ENCODE results near the gene CFAP221. TPM values are rescaled to one million over a fixed set of nuclear protein-coding genes. Genes with fewer than 3 reads are reported as not detected.

Gene CFAP221
- polyA plus RNA-seq, 4 donors: 22.7 to 30.6 (median 28.4) TPM

GRCh38 chr2:119536211-119536610, 8.0 kb upstream of the CFAP221 start:
- no peak for DNase-seq (ENCODE audit: low read depth in 4 of 4, low spot score in 3 of 4)

- DNase-seq (ENCODE audit: low read depth in 4 of 4, low spot score in 3 of 4): no peak
Measured at GRCh38 chr2:119536707-119537106, 7.5 kb upstream of the CFAP221 start.

GRCh38 chr2:119537792-119538191, 6.5 kb upstream of the CFAP221 start:
- DNase-seq (ENCODE audit: low read depth in 4 of 4, low spot score in 3 of 4): no peak

- DNase-seq (ENCODE audit: low read depth in 4 of 4, low spot score in 3 of 4): no peak
Measured at GRCh38 chr2:119541476-119541875, 2.8 kb upstream of the CFAP221 start.

GRCh38 chr2:119544939-119545475, 758 bp downstream of the CFAP221 start:
- no peak for DNase-seq (ENCODE audit: low read depth in 4 of 4, low spot score in 3 of 4)

GRCh38 chr2:119545754-119546446, 1.7 kb downstream of the CFAP221 start:
- DNase-seq (ENCODE audit: low read depth in 4 of 4, low spot score in 3 of 4): no peak

- DNase-seq (ENCODE audit: low read depth in 4 of 4, low spot score in 3 of 4): no peak
Measured at GRCh38 chr2:119546447-119546767, 2.2 kb downstream of the CFAP221 start.

- DNase-seq (ENCODE audit: low read depth in 4 of 4, low spot score in 3 of 4): no peak
Measured at GRCh38 chr2:119548516-119549120, 4.4 kb downstream of the CFAP221 start.

GRCh38 chr2:119549241-119549640, 5.0 kb downstream of the CFAP221 start:
- no peak for DNase-seq (ENCODE audit: low read depth in 4 of 4, low spot score in 3 of 4)

GRCh38 chr2:119550346-119550745, 6.1 kb downstream of the CFAP221 start:
- no peak for DNase-seq (ENCODE audit: low read depth in 4 of 4, low spot score in 3 of 4)

GRCh38 chr2:119550856-119551255, 6.6 kb downstream of the CFAP221 start:
- DNase-seq (ENCODE audit: low read depth in 4 of 4, low spot score in 3 of 4): no peak

- DNase-seq (ENCODE audit: low read depth in 4 of 4, low spot score in 3 of 4): no peak
Measured at GRCh38 chr2:119552902-119553301, 8.7 kb downstream of the CFAP221 start.

GRCh38 chr2:119553687-119554344, 9.6 kb downstream of the CFAP221 start:
- DNase-seq (ENCODE audit: low read depth in 4 of 4, low spot score in 3 of 4): no peak

- no peak for DNase-seq (ENCODE audit: low read depth in 4 of 4, low spot score in 3 of 4)
Measured at GRCh38 chr2:119565481-119565880, 21.2 kb downstream of the CFAP221 start.

- no peak for DNase-seq (ENCODE audit: low read depth in 4 of 4, low spot score in 3 of 4)
Measured at GRCh38 chr2:119567292-119567691, 23.0 kb downstream of the CFAP221 start.

- DNase-seq (ENCODE audit: low read depth in 4 of 4, low spot score in 3 of 4): no peak
Measured at GRCh38 chr2:119574108-119574815, 30.0 kb downstream of the CFAP221 start.

- DNase-seq (ENCODE audit: low read depth in 4 of 4, low spot score in 3 of 4): no peak
Measured at GRCh38 chr2:119574864-119575263, 30.6 kb downstream of the CFAP221 start.

- DNase-seq (ENCODE audit: low read depth in 4 of 4, low spot score in 3 of 4): no peak
Measured at GRCh38 chr2:119575439-119575838, 31.2 kb downstream of the CFAP221 start.

GRCh38 chr2:119579424-119580295, 35.4 kb downstream of the CFAP221 start:
- DNase-seq (ENCODE audit: low read depth in 4 of 4, low spot score in 3 of 4): no peak

- no peak for DNase-seq (ENCODE audit: low read depth in 4 of 4, low spot score in 3 of 4)
Measured at GRCh38 chr2:119580550-119581072, 36.4 kb downstream of the CFAP221 start.

All from right renal pelvis (tissue), 4 donors.